ENCODE measurements around the gene SMYD2. TPM values are rescaled to one million over a fixed set of nuclear protein-coding genes. Genes with fewer than 3 reads are reported as not detected.

Gene SMYD2
- total and polyA plus RNA-seq, 2 experiments from 2014 or later, result 34.4 to 39.8 TPM

DNA sequence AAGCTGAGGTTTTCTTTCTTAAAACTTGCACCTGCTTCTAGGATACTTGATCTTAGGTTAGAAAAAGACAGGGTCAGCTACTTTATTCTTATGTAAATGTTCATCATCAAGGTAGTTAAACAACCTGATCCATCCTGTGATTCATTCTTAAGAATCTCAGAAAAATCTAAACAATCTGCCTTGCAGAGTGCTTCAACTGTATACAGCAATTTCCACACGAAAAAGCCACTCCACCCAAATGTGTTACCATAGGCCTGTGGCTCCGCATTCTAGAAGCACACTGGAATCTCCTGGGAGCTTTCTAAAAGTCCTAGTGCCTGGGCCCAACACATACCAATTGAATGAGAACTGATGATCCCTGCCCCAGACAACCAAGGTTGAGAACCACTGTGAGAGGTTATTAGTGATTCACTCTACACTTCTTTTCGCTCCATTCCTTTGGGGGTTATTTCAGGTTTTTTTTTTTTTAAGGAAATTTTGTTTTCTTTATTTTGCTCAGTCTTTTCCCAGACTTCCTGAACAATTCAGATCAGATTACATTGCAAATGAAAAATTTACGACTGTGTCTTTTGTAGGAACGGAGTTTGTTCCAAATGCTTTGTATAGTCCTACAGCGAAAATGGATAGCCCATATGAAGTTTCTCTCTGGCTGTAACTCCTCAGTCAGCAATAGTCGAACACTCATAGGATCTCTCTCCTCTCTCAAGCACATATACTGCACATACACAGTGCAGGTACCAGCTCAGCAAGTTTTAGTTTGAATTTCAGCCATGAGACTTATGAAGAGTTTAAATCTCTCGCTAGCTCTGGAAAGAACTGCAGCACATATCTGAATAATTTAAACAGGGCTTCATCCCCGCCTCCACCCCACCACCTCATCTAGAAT is 16.1 kb downstream of the SMYD2 start:
- peaks cover 6% of the 10 kb centered on the region for H3K4me1 ChIP-seq (ENCODE audit: insufficient read depth)
- H3K4me3 ChIP-seq, result no peak overlapping the region
- TF ChIP-seq EZH2phosphoT487 (IDR thresholded peaks at IDR 0.05; ENCODE audit: low read depth, severe bottlenecking, unreplicated experiment) (no peak), EZH2 (IDR thresholded peaks at IDR 0.05; ENCODE audit: borderline replicate concordance) (no peak)
- TF ChIP-seq, protein P1, sequence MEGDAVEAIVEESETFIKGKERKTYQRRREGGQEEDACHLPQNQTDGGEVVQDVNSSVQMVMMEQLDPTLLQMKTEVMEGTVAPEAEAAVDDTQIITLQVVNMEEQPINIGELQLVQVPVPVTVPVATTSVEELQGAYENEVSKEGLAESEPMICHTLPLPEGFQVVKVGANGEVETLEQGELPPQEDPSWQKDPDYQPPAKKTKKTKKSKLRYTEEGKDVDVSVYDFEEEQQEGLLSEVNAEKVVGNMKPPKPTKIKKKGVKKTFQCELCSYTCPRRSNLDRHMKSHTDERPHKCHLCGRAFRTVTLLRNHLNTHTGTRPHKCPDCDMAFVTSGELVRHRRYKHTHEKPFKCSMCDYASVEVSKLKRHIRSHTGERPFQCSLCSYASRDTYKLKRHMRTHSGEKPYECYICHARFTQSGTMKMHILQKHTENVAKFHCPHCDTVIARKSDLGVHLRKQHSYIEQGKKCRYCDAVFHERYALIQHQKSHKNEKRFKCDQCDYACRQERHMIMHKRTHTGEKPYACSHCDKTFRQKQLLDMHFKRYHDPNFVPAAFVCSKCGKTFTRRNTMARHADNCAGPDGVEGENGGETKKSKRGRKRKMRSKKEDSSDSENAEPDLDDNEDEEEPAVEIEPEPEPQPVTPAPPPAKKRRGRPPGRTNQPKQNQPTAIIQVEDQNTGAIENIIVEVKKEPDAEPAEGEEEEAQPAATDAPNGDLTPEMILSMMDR (IDR thresholded peaks at IDR 0.05; ENCODE audit: poor library complexity), result no peak
- no peaks in the 10 kb centered on the region for H3K9me3 ChIP-seq (ENCODE audit: low read depth)
- no peak overlapping the region for H3K4me2 ChIP-seq
- no peaks in the 10 kb centered on the region for H3K9me2 ChIP-seq (replicated peaks; ENCODE audit: insufficient read depth)
- peaks cover 43% of the 10 kb centered on the region for H3K79me2 ChIP-seq
- H3K27ac ChIP-seq, result no peak overlapping the region
- no peaks in the 10 kb centered on the region for H3K27me3 ChIP-seq
- no peaks in the 10 kb centered on the region for H4K20me1 ChIP-seq (ENCODE audit: insufficient read depth, poor library complexity, severe bottlenecking)
- DNase-seq (ENCODE audit: low spot score), result no peak
- no peak overlapping the region for H2AFZ ChIP-seq
- H3K36me3 ChIP-seq (replicated peaks; ENCODE audit: insufficient read depth, low read depth), result no peaks in the 10 kb centered on the region
- WGBS (ENCODE audit: low lambda C conversion rate, missing lambda C conversion rate), result 64% methylated on average over 9 of the region's 9 CpGs

GRCh38 chr1:214300149-214300780 is 19.3 kb downstream of the SMYD2 start:
- no peaks in the 10 kb centered on the region for H3K9me2 ChIP-seq (replicated peaks; ENCODE audit: insufficient read depth)
- H3K4me3 ChIP-seq, result no peak overlapping the region
- 89% methylated on average over 9 of the region's 9 CpGs for WGBS (ENCODE audit: low lambda C conversion rate, missing lambda C conversion rate)
- peaks cover 29% of the 10 kb centered on the region for H3K79me2 ChIP-seq
- no peaks in the 10 kb centered on the region for H3K36me3 ChIP-seq (replicated peaks; ENCODE audit: insufficient read depth, low read depth)
- H3K4me1 ChIP-seq (ENCODE audit: insufficient read depth), result no peaks in the 10 kb centered on the region
- H4K20me1 ChIP-seq (ENCODE audit: insufficient read depth, poor library complexity, severe bottlenecking), result no peaks in the 10 kb centered on the region
- DNase-seq (ENCODE audit: low spot score), result no peak
- TF ChIP-seq EZH2 (IDR thresholded peaks at IDR 0.05; ENCODE audit: borderline replicate concordance) (no peak), EZH2phosphoT487 (IDR thresholded peaks at IDR 0.05; ENCODE audit: low read depth, severe bottlenecking, unreplicated experiment) (no peak)
- TF ChIP-seq, protein P1 (IDR thresholded peaks at IDR 0.05; ENCODE audit: poor library complexity), result no peak
- no peak overlapping the region for H3K27ac ChIP-seq
- H3K9me3 ChIP-seq (ENCODE audit: low read depth), result no peaks in the 10 kb centered on the region
- no peak overlapping the region for H3K4me2 ChIP-seq
- H2AFZ ChIP-seq, result no peak overlapping the region
- no peaks in the 10 kb centered on the region for H3K27me3 ChIP-seq

DNA sequence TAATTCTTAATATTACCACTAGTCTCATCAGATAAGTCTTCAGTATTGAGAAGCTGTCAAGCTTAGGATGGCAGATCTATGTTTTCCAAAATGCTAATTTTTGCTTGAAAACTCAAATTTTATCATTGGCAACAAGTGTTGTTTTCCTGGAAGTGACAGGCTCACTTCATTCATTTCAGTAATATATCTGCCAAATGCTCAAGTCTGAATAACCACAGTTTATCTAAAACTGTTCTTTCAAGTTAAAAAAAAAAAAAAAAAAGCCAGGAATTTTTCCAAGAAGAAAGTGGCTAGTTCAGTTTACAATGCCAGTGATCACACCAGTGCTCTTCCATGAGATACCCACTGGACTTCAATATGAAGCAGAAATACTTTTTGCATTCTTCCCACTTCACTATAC is 20.6 kb downstream of the SMYD2 start:
- no peaks in the 10 kb centered on the region for H3K27me3 ChIP-seq
- H3K4me2 ChIP-seq, result no peak overlapping the region
- H3K36me3 ChIP-seq (replicated peaks; ENCODE audit: insufficient read depth, low read depth), result no peaks in the 10 kb centered on the region
- H3K4me1 ChIP-seq (ENCODE audit: insufficient read depth), result no peaks in the 10 kb centered on the region
- peaks cover 21% of the 10 kb centered on the region for H3K79me2 ChIP-seq
- no peak for DNase-seq (ENCODE audit: low spot score)
- no peaks in the 10 kb centered on the region for H3K9me2 ChIP-seq (replicated peaks; ENCODE audit: insufficient read depth)
- no peak overlapping the region for H2AFZ ChIP-seq
- no peak overlapping the region for H3K27ac ChIP-seq
- no peaks in the 10 kb centered on the region for H3K9me3 ChIP-seq (ENCODE audit: low read depth)
- no peaks in the 10 kb centered on the region for H4K20me1 ChIP-seq (ENCODE audit: insufficient read depth, poor library complexity, severe bottlenecking)
- no peak for TF ChIP-seq EZH2 (IDR thresholded peaks at IDR 0.05; ENCODE audit: borderline replicate concordance)
- TF ChIP-seq EZH2phosphoT487 (IDR thresholded peaks at IDR 0.05; ENCODE audit: low read depth, severe bottlenecking, unreplicated experiment), result no peak
- TF ChIP-seq, protein P1 (IDR thresholded peaks at IDR 0.05; ENCODE audit: poor library complexity), result no peak
- no peak overlapping the region for H3K4me3 ChIP-seq
